Activated T-helper 9 cell treated with anti-CD3 and anti-CD28 coated beads, Interleukin-2, amount 50 U/mL, for 16 hours (primary cell): Measurements from ENCODE around the gene SORCS2.

ENCODE experiments used
- DNase-seq: peaks from one replicate; pipeline ENCODE4 v3.0.0-alpha.2; 2020; ENCODE audit warnings: low read depth

Gene SORCS2

GRCh38 chr4:7766086-7766485 is 573.7 kb downstream of the SORCS2 start:
- no peak for DNase-seq

- DNase-seq = no peak
Measured at GRCh38 chr4:7766661-7767345, 574.5 kb downstream of the SORCS2 start.

GRCh38 chr4:7767526-7767925 is 575.2 kb downstream of the SORCS2 start:
- no peak for DNase-seq

- no peak for DNase-seq
Measured at GRCh38 chr4:7767966-7768365, 575.6 kb downstream of the SORCS2 start.

- DNase-seq = no peak
Measured at GRCh38 chr4:7768736-7769135, 576.4 kb downstream of the SORCS2 start.

- no peak for DNase-seq
Measured at GRCh38 chr4:7769396-7770223, 577.3 kb downstream of the SORCS2 start.

- DNase-seq = no peak
Measured at GRCh38 chr4:7770224-7771050, 578.1 kb downstream of the SORCS2 start.

GRCh38 chr4:7771056-7771455 is 578.7 kb downstream of the SORCS2 start:
- DNase-seq = peak; percentile 15

GRCh38 chr4:7771541-7772507 is 579.5 kb downstream of the SORCS2 start:
- no peak for DNase-seq

- no peak for DNase-seq
Measured at GRCh38 chr4:7772711-7773385, 580.5 kb downstream of the SORCS2 start.

GRCh38 chr4:7773401-7774180 is 581.3 kb downstream of the SORCS2 start:
- DNase-seq = no peak

GRCh38 chr4:7774301-7775294 is 582.3 kb downstream of the SORCS2 start:
- no peak for DNase-seq

- DNase-seq = no peak
Measured at GRCh38 chr4:7775396-7775795, 583.1 kb downstream of the SORCS2 start.

GRCh38 chr4:7777017-7777710 is 584.8 kb downstream of the SORCS2 start:
- DNase-seq = no peak

GRCh38 chr4:7777871-7778509 is 585.7 kb downstream of the SORCS2 start:
- no peak for DNase-seq

GRCh38 chr4:7778510-7779431 is 586.4 kb downstream of the SORCS2 start:
- no peak for DNase-seq

GRCh38 chr4:7779432-7779768 is 587.1 kb downstream of the SORCS2 start:
- no peak for DNase-seq
